Keratinocyte (primary cell): ENCODE data around the gene SBK2. TPM values are rescaled to one million over a fixed set of nuclear protein-coding genes. Genes with fewer than 3 reads are reported as not detected.

ENCODE experiments used
- DNase-seq: peaks from one replicate; pipeline ENCODE4 v3.0.0-alpha.2; 2011; ENCODE audit warnings: low read depth, missing footprints, low spot score
- FAIRE-seq: peaks from 2 replicates; lab custom pipeline; 2011; peaks lifted over from hg19 to GRCh38; lab: Jason Lieb, UNC
- H2AFZ ChIP-seq: 2 replicates; pipeline ENCODE4 v1.6.0; 2012; ENCODE audit warnings: low read length, control low read depth, inconsistent platforms; ENCODE audit not compliant: control insufficient read depth
- H3K27ac ChIP-seq: 2 replicates; pipeline ENCODE4 v1.5.1; 2011; ENCODE audit warnings: low read length; ENCODE audit not compliant: control insufficient read depth, insufficient read depth
- H3K27me3 ChIP-seq: 3 replicates; pipeline ENCODE4 v1.6.0; 2011; ENCODE audit warnings: low read length; ENCODE audit not compliant: control insufficient read depth, insufficient read depth; ENCODE audit errors: extremely low read depth
- H3K36me3 ChIP-seq, 2 experiments: 2 replicates in 1 of 2; 3 replicates in 1 of 2; pipeline ENCODE4 v1.5.1; 2011; ENCODE audit warnings: low read length in 2 of 2, mild to moderate bottlenecking in 1 of 2; ENCODE audit not compliant: control insufficient read depth in 2 of 2, insufficient read depth in 2 of 2; ENCODE audit errors: extremely low read depth in 1 of 2
- H3K4me1 ChIP-seq: 3 replicates; pipeline ENCODE4 v1.5.1; 2011; ENCODE audit warnings: low read length; ENCODE audit not compliant: control insufficient read depth, insufficient read depth; ENCODE audit errors: extremely low read depth
- H3K4me2 ChIP-seq: 3 replicates; pipeline ENCODE4 v1.6.0; 2011; ENCODE audit warnings: low read depth, low read length; ENCODE audit not compliant: control insufficient read depth, insufficient read depth; ENCODE audit errors: extremely low read depth
- H3K4me3 ChIP-seq, 3 experiments: fragments of 200-600 bp in 1 of 3; sonication (generic) in 1 of 3; 2 replicates in 2 of 3; 3 replicates in 1 of 3; pipeline ENCODE4 v1.5.1; 2011 to 2016; ENCODE audit warnings: low read length in 3 of 3, mild to moderate bottlenecking in 3 of 3, control low read depth in 2 of 3, inconsistent platforms in 1 of 3, low read depth in 1 of 3, mixed read lengths in 1 of 3, mixed run types in 1 of 3, moderate library complexity in 1 of 3; ENCODE audit not compliant: control insufficient read depth in 2 of 3, insufficient read depth in 2 of 3; ENCODE audit errors: extremely low read depth in 1 of 3
- H3K79me2 ChIP-seq: 2 replicates; pipeline ENCODE4 v1.6.0; 2012; ENCODE audit warnings: low read length; ENCODE audit not compliant: control insufficient read depth, insufficient read depth
- H3K9ac ChIP-seq: 3 replicates; pipeline ENCODE4 v1.6.0; 2011; ENCODE audit warnings: low read length; ENCODE audit not compliant: control insufficient read depth, insufficient read depth; ENCODE audit errors: extremely low read depth
- H3K9me1 ChIP-seq: 3 replicates; pipeline ENCODE4 v1.6.0; 2011; ENCODE audit warnings: low read length; ENCODE audit not compliant: control insufficient read depth, insufficient read depth; ENCODE audit errors: extremely low read depth
- H3K9me3 ChIP-seq: 2 replicates; pipeline ENCODE4 v1.5.1; 2012; ENCODE audit warnings: low read depth, low read length; ENCODE audit not compliant: control insufficient read depth
- H4K20me1 ChIP-seq: 3 replicates; pipeline ENCODE4 v1.6.0; 2011; ENCODE audit warnings: low read length; ENCODE audit not compliant: control insufficient read depth, insufficient read depth; ENCODE audit errors: extremely low read depth
- EZH2 ChIP-seq: IDR thresholded peaks from one replicate; pipeline ENCODE4 v1.6.1; 2012; ENCODE audit warnings: inconsistent platforms, mild to moderate bottlenecking, low read length, moderate library complexity
- dilution Hi-C: fragments of 300-500 bp; cut with MboI; formaldehyde crosslinking; loops from one replicate; pipeline ENCODE4 v1.7.0; 2020; ENCODE audit warnings: low sequenced_read_pairs; ENCODE audit not compliant: extremely low pct_ligation_motif_present
- polyA plus RNA-seq, 5 experiments: library from polyadenylated mRNA; depleted of rRNA in 3 of 5; stranded (reverse) in 3 of 5; stranded (forward) in 1 of 5; unstranded in 1 of 5; fragments of >200 nt; gene quantifications; 1 replicate in 1 of 5; 2 replicates in 3 of 5; 3 replicates in 1 of 5; pipeline versions ENCODE4 v1.2.1 to v1.2.3, GENCODE V29; 2011 to 2012; ENCODE audit warnings: missing spikeins in 2 of 5, low read depth in 1 of 5, low replicate concordance in 1 of 5
- TF ChIP-seq, protein P1 (sequence below), 3 experiments: IDR thresholded peaks in 1 of 3; conservative IDR thresholded peaks in 1 of 3; optimal IDR thresholded peaks in 1 of 3; 2 replicates in 2 of 3; 3 replicates in 1 of 3; pipeline versions ENCODE3 to v1.5.1; 2011; ENCODE audit warnings: low read length in 3 of 3, mild to moderate bottlenecking in 3 of 3, moderate library complexity in 2 of 3, control low read depth in 1 of 3, inconsistent platforms in 1 of 3; ENCODE audit not compliant: insufficient read depth in 2 of 3; ENCODE audit errors: extremely low read depth in 1 of 3

SBK2 gene
- polyA plus RNA-seq, 1 donor (not counting 4 experiments of a cell fraction or from before 2014, with no cell fraction given), result not detected

- peak overlapping the region; percentile 75 for H3K9ac ChIP-seq
- H2AFZ ChIP-seq, result no peak overlapping the region
- H3K9me1 ChIP-seq, result no peaks in the 10 kb centered on the region
- dilution Hi-C loops, result no loop called here
- no peaks in the 10 kb centered on the region for H4K20me1 ChIP-seq
- DNase-seq (no peak), FAIRE-seq (no peak)
- no peaks in the 10 kb centered on the region for H3K9me3 ChIP-seq
- peaks cover 12% of the 10 kb centered on the region for H3K4me1 ChIP-seq
- no peaks in the 10 kb centered on the region for H3K27me3 ChIP-seq
- peak overlapping the region; percentile 80 to 97 (median 91) for H3K4me3 ChIP-seq
- peak overlapping the region; percentile 80 for H3K4me2 ChIP-seq
- H3K36me3 ChIP-seq, result peaks cover 0 to 2% of the 10 kb centered on the region in 2 experiments
- H3K79me2 ChIP-seq, result peaks cover 13% of the 10 kb centered on the region
- H3K27ac ChIP-seq, result no peak overlapping the region
- TF ChIP-seq EZH2, result no peak
- TF ChIP-seq, protein P1, sequence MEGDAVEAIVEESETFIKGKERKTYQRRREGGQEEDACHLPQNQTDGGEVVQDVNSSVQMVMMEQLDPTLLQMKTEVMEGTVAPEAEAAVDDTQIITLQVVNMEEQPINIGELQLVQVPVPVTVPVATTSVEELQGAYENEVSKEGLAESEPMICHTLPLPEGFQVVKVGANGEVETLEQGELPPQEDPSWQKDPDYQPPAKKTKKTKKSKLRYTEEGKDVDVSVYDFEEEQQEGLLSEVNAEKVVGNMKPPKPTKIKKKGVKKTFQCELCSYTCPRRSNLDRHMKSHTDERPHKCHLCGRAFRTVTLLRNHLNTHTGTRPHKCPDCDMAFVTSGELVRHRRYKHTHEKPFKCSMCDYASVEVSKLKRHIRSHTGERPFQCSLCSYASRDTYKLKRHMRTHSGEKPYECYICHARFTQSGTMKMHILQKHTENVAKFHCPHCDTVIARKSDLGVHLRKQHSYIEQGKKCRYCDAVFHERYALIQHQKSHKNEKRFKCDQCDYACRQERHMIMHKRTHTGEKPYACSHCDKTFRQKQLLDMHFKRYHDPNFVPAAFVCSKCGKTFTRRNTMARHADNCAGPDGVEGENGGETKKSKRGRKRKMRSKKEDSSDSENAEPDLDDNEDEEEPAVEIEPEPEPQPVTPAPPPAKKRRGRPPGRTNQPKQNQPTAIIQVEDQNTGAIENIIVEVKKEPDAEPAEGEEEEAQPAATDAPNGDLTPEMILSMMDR (optimal IDR thresholded peaks at IDR 0.05 in 1 of 3, IDR thresholded peaks at IDR 0.05 in 1 of 3, conservative IDR thresholded peaks at IDR 0.05 in 1 of 3; ENCODE audit: extremely low read depth in 1 of 3, insufficient read depth in 2 of 3, low read length in 3 of 3), result no peak
Observed at GRCh38 chr19:55578761-55579747, 42.1 kb upstream of the SBK2 start.

- dilution Hi-C loops, result no loop called here
- DNase-seq, result no peak
- no peak overlapping the region for H3K9ac ChIP-seq
- H3K9me1 ChIP-seq, result no peaks in the 10 kb centered on the region
- no peak overlapping the region for H2AFZ ChIP-seq
- no peaks in the 10 kb centered on the region for H3K9me3 ChIP-seq
- no peak overlapping the region for H3K27ac ChIP-seq
- H3K79me2 ChIP-seq, result peaks cover 13% of the 10 kb centered on the region
- peaks cover 12% of the 10 kb centered on the region for H3K4me1 ChIP-seq
- no peak for FAIRE-seq
- peaks cover 0 to 2% of the 10 kb centered on the region in 2 experiments for H3K36me3 ChIP-seq
- no peak overlapping the region for H3K4me2 ChIP-seq
- no peaks in the 10 kb centered on the region for H3K27me3 ChIP-seq
- TF ChIP-seq, protein P1 (optimal IDR thresholded peaks at IDR 0.05 in 1 of 3, IDR thresholded peaks at IDR 0.05 in 1 of 3, conservative IDR thresholded peaks at IDR 0.05 in 1 of 3; ENCODE audit: extremely low read depth in 1 of 3, insufficient read depth in 2 of 3, low read length in 3 of 3), result no peak
- TF ChIP-seq EZH2, result no peak
- no peak overlapping the region for H3K4me3 ChIP-seq
- H4K20me1 ChIP-seq, result no peaks in the 10 kb centered on the region
Observed at GRCh38 chr19:55578031-55578760, 41.3 kb upstream of the SBK2 start.
